Measurements from ENCODE around the gene CCR3.

Gene CCR3

GRCh38 chr3:46215810-46216414 lies 26.3 kb upstream of the CCR3 start:
- H3K27ac ChIP-seq = no peak overlapping the region
- no peak overlapping the region for H3K4me3 ChIP-seq

- Histone ChIP-seq H3K27ac (no peak overlapping the region), H3K4me3 (no peak overlapping the region)
These were observed 24.0 kb upstream of the CCR3 start for GRCh38 chr3:46218196-46218709.

- Histone ChIP-seq H3K4me3 (no peak overlapping the region), H3K27ac (peak overlapping the region in 1 of 21 experiments; percentile 64)
These were observed 20.9 kb upstream of the CCR3 start for GRCh38 chr3:46221391-46221790.

- H3K27ac ChIP-seq = peak overlapping the region in 1 of 21 experiments; percentile 64
These were observed 20.3 kb upstream of the CCR3 start for GRCh38 chr3:46221938-46222337.

GRCh38 chr3:46222435-46223161 lies 19.7 kb upstream of the CCR3 start:
- no peak overlapping the region for H3K4me3 ChIP-seq
- peak overlapping the region in 4 of 21 experiments; percentile 4 to 64 (median 33) for H3K27ac ChIP-seq

More at GRCh38 chr3:46221938-46222337, 20.3 kb upstream of the CCR3 start:
- H3K4me3 ChIP-seq = no peak overlapping the region

GRCh38 chr3:46228260-46229242 lies 13.7 kb upstream of the CCR3 start:
- H3K27ac ChIP-seq = no peak overlapping the region
- H3K4me3 ChIP-seq = no peak overlapping the region

GRCh38 chr3:46231323-46231722 lies 10.9 kb upstream of the CCR3 start:
- Histone ChIP-seq H3K4me3 (no peak overlapping the region), H3K27ac (no peak overlapping the region)

GRCh38 chr3:46233194-46233593 lies 9.1 kb upstream of the CCR3 start:
- Histone ChIP-seq H3K27ac (no peak overlapping the region), H3K4me3 (no peak overlapping the region)

- Histone ChIP-seq H3K4me3 (no peak overlapping the region), H3K27ac (no peak overlapping the region)
These were observed 6.8 kb upstream of the CCR3 start for GRCh38 chr3:46235425-46235824.

- no peak overlapping the region for H3K27ac ChIP-seq
- H3K4me3 ChIP-seq = no peak overlapping the region
These were observed 5.8 kb upstream of the CCR3 start for GRCh38 chr3:46236294-46237054.

- Histone ChIP-seq H3K4me3 (no peak overlapping the region), H3K27ac (no peak overlapping the region)
These were observed 3.9 kb upstream of the CCR3 start for GRCh38 chr3:46238386-46238785.

GRCh38 chr3:46239301-46239938 lies 2.8 kb upstream of the CCR3 start:
- Histone ChIP-seq H3K27ac (no peak overlapping the region), H3K4me3 (no peak overlapping the region)

GRCh38 chr3:46239952-46240351 lies 2.3 kb upstream of the CCR3 start:
- Histone ChIP-seq H3K4me3 (no peak overlapping the region), H3K27ac (no peak overlapping the region)

- Histone ChIP-seq H3K27ac (no peak overlapping the region), H3K4me3 (no peak overlapping the region)
These were observed 1.3 kb downstream of the CCR3 start for GRCh38 chr3:46243560-46243959.

GRCh38 chr3:46245146-46245545 lies 2.9 kb downstream of the CCR3 start:
- Histone ChIP-seq H3K27ac (no peak overlapping the region), H3K4me3 (no peak overlapping the region)

- Histone ChIP-seq H3K27ac (no peak overlapping the region), H3K4me3 (no peak overlapping the region)
These were observed 10.7 kb downstream of the CCR3 start for GRCh38 chr3:46252980-46253379.

- Histone ChIP-seq H3K27ac (no peak overlapping the region), H3K4me3 (no peak overlapping the region)
These were observed 16.3 kb downstream of the CCR3 start for GRCh38 chr3:46258525-46258924.

- H3K4me3 ChIP-seq = no peak overlapping the region
- H3K27ac ChIP-seq = peak overlapping the region in 2 of 21 experiments; percentile 9 to 37
These were observed 19.8 kb downstream of the CCR3 start for GRCh38 chr3:46261926-46262594.
